NCI-H2107 (cell line): ENCODE results near the gene DNMT3L.
"Not testable (repeated sequence)": the region's sequence is repeated elsewhere in the genome, so short reads cannot be mapped to it uniquely, and the experiment has no call there.

Experiments used
- DNase-seq: peaks from one replicate; lab custom pipeline; 2025; lab: John Stamatoyannopoulos, UW

The DNMT3L gene

GRCh38 chr21:44249204-44250037 lies 12.3 kb downstream of the DNMT3L start:
- not testable (repeated sequence) for DNase-seq

- DNase-seq, result not testable (repeated sequence)
Measured at GRCh38 chr21:44247904-44248303, 13.8 kb downstream of the DNMT3L start.

GRCh38 chr21:44243980-44244379 lies 17.7 kb downstream of the DNMT3L start:
- DNase-seq, result not testable (repeated sequence)

GRCh38 chr21:44241281-44241680 lies 20.4 kb downstream of the DNMT3L start:
- not testable (repeated sequence) for DNase-seq

GRCh38 chr21:44240842-44241241 lies 20.9 kb downstream of the DNMT3L start, which contains the start of gene ICOSLG:
ICOSLG (minus strand) TSS chr21:44240943; CDS start chr21:44240817, 126 bp downstream.
- not testable (repeated sequence) for DNase-seq

GRCh38 chr21:44240353-44240752 lies 21.3 kb downstream of the DNMT3L start:
- not testable (repeated sequence) for DNase-seq

- not testable (repeated sequence) for DNase-seq
Measured at GRCh38 chr21:44229561-44229960, 32.1 kb downstream of the DNMT3L start.

- not testable (repeated sequence) for DNase-seq
Measured at GRCh38 chr21:44228109-44228508, 33.6 kb downstream of the DNMT3L start.

GRCh38 chr21:44227614-44228013 lies 34.1 kb downstream of the DNMT3L start:
- not testable (repeated sequence) for DNase-seq

- not testable (repeated sequence) for DNase-seq
Measured at GRCh38 chr21:44225605-44226004, 36.1 kb downstream of the DNMT3L start.

- DNase-seq, result not testable (repeated sequence)
Measured at GRCh38 chr21:44223334-44223733, 38.4 kb downstream of the DNMT3L start.

GRCh38 chr21:44220674-44221073 lies 41.0 kb downstream of the DNMT3L start:
- DNase-seq, result not testable (repeated sequence)

- not testable (repeated sequence) for DNase-seq
Measured at GRCh38 chr21:44218461-44218860, 43.2 kb downstream of the DNMT3L start.

GRCh38 chr21:44211978-44212377 lies 49.7 kb downstream of the DNMT3L start:
- not testable (repeated sequence) for DNase-seq

GRCh38 chr21:44211574-44211973 lies 50.1 kb downstream of the DNMT3L start:
- DNase-seq, result not testable (repeated sequence)

GRCh38 chr21:44207860-44208646 lies 53.6 kb downstream of the DNMT3L start:
- DNase-seq, result not testable (repeated sequence)

GRCh38 chr21:44206698-44207676 lies 54.7 kb downstream of the DNMT3L start:
- DNase-seq, result not testable (repeated sequence)

GRCh38 chr21:44206187-44206586 lies 55.5 kb downstream of the DNMT3L start:
- not testable (repeated sequence) for DNase-seq

GRCh38 chr21:44202590-44203299 lies 59.0 kb downstream of the DNMT3L start:
- DNase-seq, result not testable (repeated sequence)

- DNase-seq, result not testable (repeated sequence)
Measured at GRCh38 chr21:44199997-44200396, 61.7 kb downstream of the DNMT3L start.

GRCh38 chr21:44199448-44199847 lies 62.2 kb downstream of the DNMT3L start:
- no peak for DNase-seq
